Adrenal gland (tissue), 5 donors: ENCODE data around the gene RSPO3.

Experiments used
- CTCF ChIP-seq, 6 experiments: fragments of 450-650 bp in 4 of 6; fragments of 200-600 bp in 2 of 6; sonication (generic) in 1 of 6; IDR thresholded peaks; 1 replicate in 5 of 6; 2 replicates in 1 of 6; pipeline versions ENCODE4 v1.5.1 to v1.8.0; 2016 to 2021; ENCODE audit warnings: antibody characterized with exemption in 6 of 6, mild to moderate bottlenecking in 2 of 6, moderate library complexity in 1 of 6
- POLR2A ChIP-seq, 2 donors: fragments of 450-650 bp; IDR thresholded peaks; one replicate each; pipeline ENCODE4 v1.6.1; 2017; ENCODE audit warnings: antibody characterized with exemption in 2 of 2, mild to moderate bottlenecking in 2 of 2, moderate library complexity in 1 of 2
- donor health status: DM: no; HTN: no; CAD: no.

GRCh38 chr6:127079681-127080080 is 38.8 kb upstream of the RSPO3 start:
- TF ChIP-seq POLR2A (IDR thresholded peaks at IDR 0.05) (no peak), CTCF (IDR thresholded peaks at IDR 0.05) (no peak)
